GM12878 (cell line): Measurements from ENCODE around the gene DNASE1.

Source experiments
- BRCA1 ChIP-seq: IDR thresholded peaks from 2 replicates; pipeline ENCODE4 v1.6.1; 2011; ENCODE audit warnings: low read depth, low read length, improper control_type of control experiment
- CTCF ChIP-seq, 3 experiments: IDR thresholded peaks in 2 of 3; conservative IDR thresholded peaks in 1 of 3; 2 replicates each; pipeline ENCODE4 v1.5.1; 2011; ENCODE audit warnings: low read depth in 3 of 3, low read length in 3 of 3, mild to moderate bottlenecking in 3 of 3, control low read depth in 2 of 3, moderate library complexity in 2 of 3, inconsistent platforms in 1 of 3, mixed read lengths in 1 of 3; ENCODE audit not compliant: control insufficient read depth in 2 of 3, insufficient read depth in 1 of 3; ENCODE audit errors: extremely low read depth in 1 of 3
- EZH2 ChIP-seq: IDR thresholded peaks from 2 replicates; pipeline ENCODE4 v1.6.1; 2012; ENCODE audit warnings: low read depth, mild to moderate bottlenecking, control low read depth, inconsistent platforms, low read length, borderline replicate concordance; ENCODE audit not compliant: control insufficient read depth
- JUND ChIP-seq: IDR thresholded peaks from 2 replicates; pipeline ENCODE4 v1.6.1; 2012; ENCODE audit warnings: low read depth, mild to moderate bottlenecking, low read length, improper control_type of control experiment, moderate library complexity
- NFYB ChIP-seq: IDR thresholded peaks from 2 replicates; pipeline ENCODE4 v1.6.1; 2011; ENCODE audit warnings: low read depth, mild to moderate bottlenecking, low read length, improper control_type of control experiment, moderate library complexity; ENCODE audit not compliant: insufficient read depth
- POLR2A ChIP-seq: IDR thresholded peaks from 2 replicates; pipeline ENCODE4 v1.6.1; 2011; ENCODE audit warnings: low read depth, mild to moderate bottlenecking, low read length
- TF ChIP-seq, protein P1 (sequence below): IDR thresholded peaks from 2 replicates; pipeline ENCODE4 v1.6.1; 2011; ENCODE audit warnings: borderline replicate concordance, low read depth, mild to moderate bottlenecking, moderate library complexity, mixed read lengths, low read length; ENCODE audit not compliant: insufficient read depth; ENCODE audit errors: extremely low read length
- TF ChIP-seq, protein P2 (sequence below): IDR thresholded peaks from 2 replicates; pipeline ENCODE4 v1.6.1; 2012; ENCODE audit warnings: mild to moderate bottlenecking, low read depth, low read length

GRCh38 chr16:3641801-3642396 lies 12.6 kb upstream of the DNASE1 start:
- TF ChIP-seq JUND (no peak), CTCF (IDR thresholded peaks at IDR 0.05 in 2 of 3, conservative IDR thresholded peaks at IDR 0.05 in 1 of 3; ENCODE audit: control insufficient read depth in 2 of 3, extremely low read depth in 1 of 3, insufficient read depth in 1 of 3, low read depth in 3 of 3, low read length in 3 of 3) (no peak), POLR2A (no peak), NFYB (no peak), BRCA1 (no peak), EZH2 (no peak)
- TF ChIP-seq, protein P1, sequence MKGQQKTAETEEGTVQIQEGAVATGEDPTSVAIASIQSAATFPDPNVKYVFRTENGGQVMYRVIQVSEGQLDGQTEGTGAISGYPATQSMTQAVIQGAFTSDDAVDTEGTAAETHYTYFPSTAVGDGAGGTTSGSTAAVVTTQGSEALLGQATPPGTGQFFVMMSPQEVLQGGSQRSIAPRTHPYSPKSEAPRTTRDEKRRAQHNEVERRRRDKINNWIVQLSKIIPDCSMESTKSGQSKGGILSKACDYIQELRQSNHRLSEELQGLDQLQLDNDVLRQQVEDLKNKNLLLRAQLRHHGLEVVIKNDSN: no peak
- TF ChIP-seq, protein P2, sequence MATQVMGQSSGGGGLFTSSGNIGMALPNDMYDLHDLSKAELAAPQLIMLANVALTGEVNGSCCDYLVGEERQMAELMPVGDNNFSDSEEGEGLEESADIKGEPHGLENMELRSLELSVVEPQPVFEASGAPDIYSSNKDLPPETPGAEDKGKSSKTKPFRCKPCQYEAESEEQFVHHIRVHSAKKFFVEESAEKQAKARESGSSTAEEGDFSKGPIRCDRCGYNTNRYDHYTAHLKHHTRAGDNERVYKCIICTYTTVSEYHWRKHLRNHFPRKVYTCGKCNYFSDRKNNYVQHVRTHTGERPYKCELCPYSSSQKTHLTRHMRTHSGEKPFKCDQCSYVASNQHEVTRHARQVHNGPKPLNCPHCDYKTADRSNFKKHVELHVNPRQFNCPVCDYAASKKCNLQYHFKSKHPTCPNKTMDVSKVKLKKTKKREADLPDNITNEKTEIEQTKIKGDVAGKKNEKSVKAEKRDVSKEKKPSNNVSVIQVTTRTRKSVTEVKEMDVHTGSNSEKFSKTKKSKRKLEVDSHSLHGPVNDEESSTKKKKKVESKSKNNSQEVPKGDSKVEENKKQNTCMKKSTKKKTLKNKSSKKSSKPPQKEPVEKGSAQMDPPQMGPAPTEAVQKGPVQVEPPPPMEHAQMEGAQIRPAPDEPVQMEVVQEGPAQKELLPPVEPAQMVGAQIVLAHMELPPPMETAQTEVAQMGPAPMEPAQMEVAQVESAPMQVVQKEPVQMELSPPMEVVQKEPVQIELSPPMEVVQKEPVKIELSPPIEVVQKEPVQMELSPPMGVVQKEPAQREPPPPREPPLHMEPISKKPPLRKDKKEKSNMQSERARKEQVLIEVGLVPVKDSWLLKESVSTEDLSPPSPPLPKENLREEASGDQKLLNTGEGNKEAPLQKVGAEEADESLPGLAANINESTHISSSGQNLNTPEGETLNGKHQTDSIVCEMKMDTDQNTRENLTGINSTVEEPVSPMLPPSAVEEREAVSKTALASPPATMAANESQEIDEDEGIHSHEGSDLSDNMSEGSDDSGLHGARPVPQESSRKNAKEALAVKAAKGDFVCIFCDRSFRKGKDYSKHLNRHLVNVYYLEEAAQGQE: no peak
